RWPE2 (cell line): ENCODE measurements around the gene C1QTNF9.
"Not testable (repeated sequence)": the region's sequence is repeated elsewhere in the genome, so short reads cannot be mapped to it uniquely, and the experiment has no call there.

Experiments used
- ATAC-seq: fragments of 200-7000 bp; cut with Tn5 transposase; 3 replicates; pipeline ENCODE4 v1.9.1; 2021; ENCODE audit warnings: low read depth
- DNase-seq: peaks from one replicate; pipeline ENCODE4 v3.0.0-alpha.2; 2020; ENCODE audit warnings: low spot score
- H3K27ac ChIP-seq: fragments of 450-650 bp; 2 replicates; pipeline ENCODE4 v1.5.1; 2017; ENCODE audit warnings: mild to moderate bottlenecking; ENCODE audit not compliant: poor library complexity, severe bottlenecking
- H3K27me3 ChIP-seq: fragments of 250-450 bp; sonication (Bioruptor Pico); 2 replicates; pipeline ENCODE4 v1.5.1; 2021; ENCODE audit warnings: mild to moderate bottlenecking, moderate library complexity; ENCODE audit not compliant: insufficient read depth, poor library complexity, severe bottlenecking
- H3K36me3 ChIP-seq: fragments of 250-450 bp; sonication (Bioruptor Pico); 2 replicates; pipeline ENCODE4 v1.5.1; 2020; ENCODE audit warnings: low read depth, mild to moderate bottlenecking, moderate library complexity
- H3K4me1 ChIP-seq: fragments of 250-450 bp; sonication (Bioruptor Pico); 2 replicates; pipeline ENCODE4 v1.5.1; 2021; ENCODE audit warnings: mild to moderate bottlenecking, moderate library complexity; ENCODE audit not compliant: insufficient read depth, poor library complexity, severe bottlenecking
- H3K4me3 ChIP-seq: fragments of 250-450 bp; sonication (Bioruptor Pico); 2 replicates; pipeline ENCODE4 v1.5.1; 2021; ENCODE audit warnings: mild to moderate bottlenecking, moderate library complexity; ENCODE audit not compliant: severe bottlenecking
- H3K9me3 ChIP-seq: fragments of 250-450 bp; sonication (Bioruptor Pico); 2 replicates; pipeline ENCODE4 v1.5.1; 2021; ENCODE audit warnings: mild to moderate bottlenecking, moderate library complexity; ENCODE audit not compliant: severe bottlenecking
- TF ChIP-seq, protein P1 (sequence below): fragments of 450-650 bp; IDR thresholded peaks from one replicate; pipeline ENCODE4 v1.5.1; 2017; ENCODE audit warnings: mild to moderate bottlenecking, moderate library complexity; ENCODE audit not compliant: poor library complexity, severe bottlenecking

C1QTNF9 gene

GRCh38 chr13:24357756-24358155, 48.4 kb downstream of the C1QTNF9 start:
- DNase-seq (no peak), ATAC-seq (no peak)
- TF ChIP-seq, protein P1, sequence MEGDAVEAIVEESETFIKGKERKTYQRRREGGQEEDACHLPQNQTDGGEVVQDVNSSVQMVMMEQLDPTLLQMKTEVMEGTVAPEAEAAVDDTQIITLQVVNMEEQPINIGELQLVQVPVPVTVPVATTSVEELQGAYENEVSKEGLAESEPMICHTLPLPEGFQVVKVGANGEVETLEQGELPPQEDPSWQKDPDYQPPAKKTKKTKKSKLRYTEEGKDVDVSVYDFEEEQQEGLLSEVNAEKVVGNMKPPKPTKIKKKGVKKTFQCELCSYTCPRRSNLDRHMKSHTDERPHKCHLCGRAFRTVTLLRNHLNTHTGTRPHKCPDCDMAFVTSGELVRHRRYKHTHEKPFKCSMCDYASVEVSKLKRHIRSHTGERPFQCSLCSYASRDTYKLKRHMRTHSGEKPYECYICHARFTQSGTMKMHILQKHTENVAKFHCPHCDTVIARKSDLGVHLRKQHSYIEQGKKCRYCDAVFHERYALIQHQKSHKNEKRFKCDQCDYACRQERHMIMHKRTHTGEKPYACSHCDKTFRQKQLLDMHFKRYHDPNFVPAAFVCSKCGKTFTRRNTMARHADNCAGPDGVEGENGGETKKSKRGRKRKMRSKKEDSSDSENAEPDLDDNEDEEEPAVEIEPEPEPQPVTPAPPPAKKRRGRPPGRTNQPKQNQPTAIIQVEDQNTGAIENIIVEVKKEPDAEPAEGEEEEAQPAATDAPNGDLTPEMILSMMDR = no peak
- Histone ChIP-seq H3K4me1 (no peaks in the 10 kb centered on the region), H3K27me3 (no peaks in the 10 kb centered on the region), H3K36me3 (no peaks in the 10 kb centered on the region), H3K9me3 (no peaks in the 10 kb centered on the region), H3K27ac (no peak overlapping the region), H3K4me3 (no peak overlapping the region)

- DNase-seq, H3K9me3 ChIP-seq, H3K27me3 ChIP-seq, ATAC-seq, H3K36me3 ChIP-seq, H3K4me3 ChIP-seq, H3K27ac ChIP-seq, H3K4me1 ChIP-seq: not testable (repeated sequence)
These were observed 49.5 kb downstream of the C1QTNF9 start for GRCh38 chr13:24358836-24359235.

DNA sequence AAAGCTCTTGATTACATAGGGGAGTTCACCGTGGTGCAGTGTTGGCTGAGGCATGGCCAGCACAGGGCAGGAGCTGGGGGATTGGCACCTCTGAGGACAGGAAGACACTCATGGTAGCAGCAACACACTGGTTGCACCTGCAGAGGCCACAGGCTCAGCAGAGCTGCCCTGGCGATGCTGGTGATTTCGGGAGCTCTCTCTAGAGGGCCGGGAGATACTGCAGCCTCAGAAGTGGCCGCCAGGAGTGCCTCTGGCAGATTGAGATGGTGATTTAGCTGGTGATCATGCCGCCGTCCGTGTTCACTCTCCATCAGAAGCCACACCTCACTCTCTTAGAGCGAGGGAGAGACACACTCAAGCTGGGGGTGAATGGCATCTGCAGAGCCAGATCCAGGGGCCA, 49.9 kb downstream of the C1QTNF9 start:
- DNase-seq, ATAC-seq, H3K4me1 ChIP-seq: not testable (repeated sequence)

DNA sequence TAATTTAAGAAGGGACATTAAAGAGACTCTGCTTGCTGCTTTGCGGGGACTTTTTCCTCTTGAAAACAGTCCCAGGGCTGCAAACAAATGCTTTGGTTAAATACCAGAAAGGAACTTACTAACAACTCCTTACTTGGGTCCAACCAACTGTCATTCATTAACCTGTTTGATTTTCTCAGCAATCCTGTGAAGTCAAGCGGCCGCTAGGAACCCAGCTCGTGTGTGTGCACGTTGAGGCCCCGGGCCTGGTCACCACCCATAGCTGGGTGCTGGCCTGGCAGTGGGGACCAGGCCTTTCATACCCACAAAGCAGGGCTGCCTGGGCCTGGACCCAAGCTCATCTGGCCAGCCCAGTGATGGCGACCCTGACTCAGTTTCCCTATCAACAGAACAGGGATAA, 50.7 kb downstream of the C1QTNF9 start:
- no peak overlapping the region for H3K4me3 ChIP-seq
- H3K9me3 ChIP-seq = no peaks in the 10 kb centered on the region
- TF ChIP-seq, protein P1 = no peak
- no peak overlapping the region for H3K27ac ChIP-seq
- H3K4me1 ChIP-seq = no peaks in the 10 kb centered on the region
- no peaks in the 10 kb centered on the region for H3K27me3 ChIP-seq
- H3K36me3 ChIP-seq = no peaks in the 10 kb centered on the region
- ATAC-seq (no peak), DNase-seq (no peak)

More for the DNA sequence above, 49.9 kb downstream of the C1QTNF9 start:
- H3K27ac ChIP-seq, H3K27me3 ChIP-seq, H3K36me3 ChIP-seq, H3K4me3 ChIP-seq, H3K9me3 ChIP-seq: not testable (repeated sequence)

- Histone ChIP-seq H3K36me3 (no peaks in the 10 kb centered on the region), H3K9me3 (no peaks in the 10 kb centered on the region), H3K27ac (no peak overlapping the region), H3K27me3 (no peaks in the 10 kb centered on the region), H3K4me1 (no peaks in the 10 kb centered on the region), H3K4me3 (no peak overlapping the region)
- no peak for DNase-seq
- no peak for ATAC-seq
- TF ChIP-seq, protein P1 = no peak
These were observed 51.7 kb downstream of the C1QTNF9 start for GRCh38 chr13:24361113-24361512.

DNA sequence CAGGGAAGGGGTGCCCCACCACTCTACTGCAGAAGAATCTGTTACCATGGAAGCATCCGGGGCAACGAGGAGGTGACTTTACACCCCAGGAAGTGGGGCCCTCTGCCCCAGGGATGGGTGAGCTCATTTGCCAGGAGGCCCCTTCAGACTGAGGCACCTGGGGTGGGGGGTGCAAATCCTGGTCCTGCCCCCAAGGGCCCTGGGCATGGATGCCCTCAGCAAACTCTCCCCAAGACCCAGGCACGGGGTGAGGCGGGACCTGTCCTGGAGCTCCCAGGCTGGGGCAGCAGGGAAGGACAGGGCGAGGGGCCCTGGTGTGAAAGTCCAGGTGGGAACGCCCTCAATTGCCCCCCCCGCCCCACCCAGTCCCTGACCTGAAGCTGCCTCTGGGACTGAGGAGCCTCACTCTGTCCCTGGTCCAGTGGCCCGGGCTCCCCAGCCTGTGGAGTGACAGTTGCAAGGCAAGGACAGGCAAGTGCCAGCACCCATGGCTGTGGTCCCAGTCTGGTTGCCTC, 52.5 kb downstream of the C1QTNF9 start:
- no peaks in the 10 kb centered on the region for H3K9me3 ChIP-seq
- DNase-seq (no peak), ATAC-seq (no peak)
- no peaks in the 10 kb centered on the region for H3K27me3 ChIP-seq
- no peak overlapping the region for H3K27ac ChIP-seq
- no peaks in the 10 kb centered on the region for H3K4me1 ChIP-seq
- no peak overlapping the region for H3K4me3 ChIP-seq
- TF ChIP-seq, protein P1 = no peak
- no peaks in the 10 kb centered on the region for H3K36me3 ChIP-seq
